Stimulated activated naive B cell treated with anti-CD40 and anti-IgM and Interleukin-4, amounts not matched to agents 10 μg/mL and 1 μg/mL and 100 μg/mL, for 72 hours (primary cell): ENCODE data around the gene HS6ST3.

Experiments used
- ATAC-seq, 2 donors: fragments of 150-1000 bp; cut with Tn5 transposase; replicated peaks; 2 replicates each; pipeline ENCODE4 v1.10.0; 2021; ENCODE audit warnings: moderate library complexity in 1 of 2
- DNase-seq: peaks from one replicate; pipeline ENCODE4 v3.0.0; 2021
- H3K27ac Mint-ChIP-seq: one replicate; pipeline ENCODE4 v1.8.0; 2022; ENCODE audit warnings: mild to moderate bottlenecking, mixed read lengths
- H3K27me3 Mint-ChIP-seq, 2 donors: one replicate each; pipeline ENCODE4 v1.8.0; 2022; ENCODE audit warnings: mixed read lengths in 2 of 2
- H3K36me3 Mint-ChIP-seq, 2 donors: one replicate each; pipeline ENCODE4 v1.8.0; 2022; ENCODE audit warnings: mixed read lengths in 2 of 2, mild to moderate bottlenecking in 1 of 2
- H3K4me1 Mint-ChIP-seq, 2 donors: one replicate each; pipeline ENCODE4 v1.8.0; 2022; ENCODE audit warnings: mixed read lengths in 2 of 2, mild to moderate bottlenecking in 1 of 2
- H3K4me3 Mint-ChIP-seq, 2 donors: one replicate each; pipeline ENCODE4 v1.8.0; 2022; ENCODE audit warnings: mild to moderate bottlenecking in 2 of 2, mixed read lengths in 2 of 2, moderate library complexity in 1 of 2
- H3K9me3 Mint-ChIP-seq, 2 donors: one replicate each; pipeline ENCODE4 v1.8.0; 2022; ENCODE audit warnings: mixed read lengths in 2 of 2, mild to moderate bottlenecking in 1 of 2

The HS6ST3 gene

DNA sequence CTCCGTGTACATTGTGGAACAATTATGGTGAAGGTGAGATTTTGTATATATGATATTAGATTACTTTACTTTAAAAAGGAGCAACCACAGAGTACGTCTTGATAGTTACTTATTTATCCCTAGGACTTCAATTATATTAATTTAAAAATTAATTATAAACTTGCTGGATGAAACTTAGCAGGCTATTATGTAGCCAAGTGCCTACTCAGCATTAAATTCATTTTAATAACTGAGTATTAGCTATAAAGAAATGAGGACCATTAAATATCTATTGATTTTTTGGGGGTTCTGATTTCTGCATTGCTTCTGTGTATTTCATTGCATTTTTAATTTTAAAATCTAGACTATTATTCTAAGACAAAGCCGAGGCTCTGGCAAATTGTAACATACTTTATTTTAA, 109.4 kb downstream of the HS6ST3 start:
- peaks cover 0 to 4% of the 10 kb centered on the region in 2 donors for H3K27me3 Mint-ChIP-seq
- ATAC-seq = no peak
- no peak for DNase-seq
- H3K27ac Mint-ChIP-seq = no peak overlapping the region
- no peaks in the 10 kb centered on the region for H3K4me1 Mint-ChIP-seq
- H3K36me3 Mint-ChIP-seq = no peaks in the 10 kb centered on the region
- peaks cover 0 to 8% of the 10 kb centered on the region in 2 donors for H3K9me3 Mint-ChIP-seq
- H3K4me3 Mint-ChIP-seq = no peak overlapping the region

DNA sequence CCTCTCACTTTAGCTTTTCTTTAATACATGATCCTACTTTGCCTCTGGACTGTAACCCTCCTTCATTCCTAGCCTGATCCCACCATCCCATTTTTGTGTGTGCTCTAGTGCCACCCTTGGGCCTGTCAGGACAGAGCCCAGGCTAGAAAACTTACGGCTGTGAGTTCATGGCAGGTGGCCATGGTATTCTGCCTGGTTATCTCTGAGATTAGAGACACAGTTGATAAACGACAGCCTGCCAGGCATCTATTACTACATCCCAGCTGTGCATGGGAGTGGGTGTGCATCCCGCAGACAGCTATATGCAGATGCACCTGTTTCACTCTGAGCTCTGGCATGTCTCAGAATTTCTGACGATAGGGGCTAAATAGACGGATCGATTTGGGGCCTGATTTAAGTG, 110.9 kb downstream of the HS6ST3 start:
- H3K4me3 Mint-ChIP-seq = no peak overlapping the region
- H3K36me3 Mint-ChIP-seq = no peaks in the 10 kb centered on the region
- no peak for DNase-seq
- no peaks in the 10 kb centered on the region for H3K4me1 Mint-ChIP-seq
- ATAC-seq = no peak
- H3K27ac Mint-ChIP-seq = no peak overlapping the region
- peaks cover 0 to 4% of the 10 kb centered on the region in 2 donors for H3K27me3 Mint-ChIP-seq
- peaks cover 2 to 8% of the 10 kb centered on the region in 2 donors for H3K9me3 Mint-ChIP-seq

DNA sequence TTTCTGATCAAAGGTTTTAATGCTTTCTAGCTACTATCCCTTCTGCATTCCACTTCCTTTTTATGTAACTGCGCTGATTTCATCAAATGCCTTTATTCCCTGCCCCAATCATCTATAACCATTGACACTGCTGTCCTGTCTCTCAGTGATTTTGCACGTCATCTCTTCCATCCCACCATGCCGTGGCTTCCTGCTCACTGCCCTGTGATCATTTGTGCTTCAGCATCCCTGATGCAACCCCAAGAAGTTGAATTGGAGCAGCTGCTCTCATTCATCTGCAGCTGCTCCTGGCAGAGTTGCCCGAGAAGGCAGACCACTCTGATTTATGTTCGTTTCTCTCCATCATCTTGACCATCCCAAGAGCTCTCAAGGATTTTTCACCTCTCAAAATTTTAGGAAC, 112.4 kb downstream of the HS6ST3 start:
- no peaks in the 10 kb centered on the region for H3K36me3 Mint-ChIP-seq
- no peak overlapping the region for H3K4me3 Mint-ChIP-seq
- no peak for ATAC-seq
- no peak overlapping the region for H3K27ac Mint-ChIP-seq
- no peaks in the 10 kb centered on the region for H3K4me1 Mint-ChIP-seq
- no peak for DNase-seq
- peaks cover 0 to 4% of the 10 kb centered on the region in 2 donors for H3K27me3 Mint-ChIP-seq
- peaks cover 5 to 8% of the 10 kb centered on the region in 2 donors for H3K9me3 Mint-ChIP-seq

DNA sequence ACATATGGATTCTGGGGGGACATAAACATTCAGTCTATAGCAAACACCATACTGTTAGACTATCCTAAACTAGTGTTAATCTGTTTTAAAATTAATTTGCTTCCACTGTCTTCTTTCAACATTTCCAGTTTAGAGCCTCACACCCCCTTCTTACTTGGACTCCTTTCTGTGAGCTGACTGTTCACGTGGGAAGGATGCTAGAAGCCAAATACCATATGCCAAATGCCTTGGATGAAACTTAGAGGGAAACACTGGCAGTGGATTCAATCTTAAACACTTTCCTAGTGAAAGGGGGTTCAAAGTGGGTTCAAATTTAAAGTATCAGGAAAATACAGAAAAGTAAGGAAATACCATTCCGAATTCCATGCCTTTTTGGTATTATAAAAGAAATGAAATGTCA, 113.6 kb downstream of the HS6ST3 start:
- H3K4me1 Mint-ChIP-seq = no peaks in the 10 kb centered on the region
- no peak overlapping the region for H3K27ac Mint-ChIP-seq
- DNase-seq (no peak), ATAC-seq (no peak)
- H3K27me3 Mint-ChIP-seq = peaks cover 0 to 4% of the 10 kb centered on the region in 2 donors
- no peaks in the 10 kb centered on the region for H3K36me3 Mint-ChIP-seq
- H3K9me3 Mint-ChIP-seq = peaks cover 8 to 9% of the 10 kb centered on the region in 2 donors
- no peak overlapping the region for H3K4me3 Mint-ChIP-seq

DNA sequence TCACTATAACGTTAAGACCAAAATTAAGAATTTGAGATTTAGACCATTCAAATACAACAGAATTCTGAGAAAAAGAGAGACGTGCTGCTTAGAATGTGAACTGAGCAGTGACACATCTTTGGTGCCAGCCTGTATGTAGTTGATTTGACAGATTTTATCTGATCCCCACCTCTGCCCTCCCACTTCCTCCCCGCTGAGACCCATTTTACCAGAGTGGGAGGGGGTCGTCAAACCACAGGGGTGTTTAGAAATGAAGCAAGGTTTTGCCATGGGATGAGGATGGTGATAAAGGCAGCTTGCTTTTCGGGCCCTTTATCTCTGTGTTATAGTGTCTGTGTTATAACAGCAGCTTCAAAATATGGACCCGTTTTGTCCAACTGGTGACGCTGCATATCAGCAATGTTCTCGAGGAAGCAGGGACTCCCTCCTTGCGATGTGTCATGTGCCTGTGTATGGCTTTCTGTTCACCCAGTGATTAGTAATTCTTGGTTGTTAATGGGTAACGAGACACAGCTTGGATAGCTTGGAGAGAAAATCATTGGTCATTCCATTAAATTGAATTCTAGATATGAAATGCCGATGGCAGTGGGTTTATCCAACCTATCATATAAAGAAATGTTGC, 125.0 kb downstream of the HS6ST3 start:
- no peaks in the 10 kb centered on the region for H3K4me1 Mint-ChIP-seq
- peaks cover 1 to 3% of the 10 kb centered on the region in 2 donors for H3K9me3 Mint-ChIP-seq
- no peaks in the 10 kb centered on the region for H3K27me3 Mint-ChIP-seq
- DNase-seq = no peak
- ATAC-seq = no peak
- H3K36me3 Mint-ChIP-seq = no peaks in the 10 kb centered on the region
- no peak overlapping the region for H3K4me3 Mint-ChIP-seq
- H3K27ac Mint-ChIP-seq = no peak overlapping the region

DNA sequence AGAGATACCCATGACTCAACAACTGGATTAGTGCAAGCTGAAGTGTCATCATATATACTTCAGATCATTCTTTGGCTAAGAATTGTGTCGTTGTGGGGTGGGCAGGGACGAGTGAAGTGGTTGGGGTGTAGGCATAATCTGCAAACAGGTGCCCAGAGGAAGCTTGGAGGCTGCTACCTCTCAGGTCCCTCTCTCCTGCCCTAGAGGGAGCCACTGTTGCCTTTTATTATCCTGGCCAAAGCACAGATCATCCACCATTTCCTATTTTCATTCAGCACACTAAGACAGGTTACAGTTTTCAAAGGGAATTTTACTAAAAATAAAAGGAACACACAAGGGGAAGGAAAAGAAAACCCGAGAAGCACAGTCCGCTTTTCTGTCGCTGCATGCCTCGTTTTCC, 126.6 kb downstream of the HS6ST3 start:
- ATAC-seq (no peak), DNase-seq (no peak)
- Mint-ChIP-seq H3K4me3 (no peak overlapping the region), H3K27ac (no peak overlapping the region), H3K36me3 (no peaks in the 10 kb centered on the region), H3K9me3 (peaks cover 0 to 3% of the 10 kb centered on the region in 2 donors), H3K4me1 (no peaks in the 10 kb centered on the region), H3K27me3 (no peaks in the 10 kb centered on the region)

DNA sequence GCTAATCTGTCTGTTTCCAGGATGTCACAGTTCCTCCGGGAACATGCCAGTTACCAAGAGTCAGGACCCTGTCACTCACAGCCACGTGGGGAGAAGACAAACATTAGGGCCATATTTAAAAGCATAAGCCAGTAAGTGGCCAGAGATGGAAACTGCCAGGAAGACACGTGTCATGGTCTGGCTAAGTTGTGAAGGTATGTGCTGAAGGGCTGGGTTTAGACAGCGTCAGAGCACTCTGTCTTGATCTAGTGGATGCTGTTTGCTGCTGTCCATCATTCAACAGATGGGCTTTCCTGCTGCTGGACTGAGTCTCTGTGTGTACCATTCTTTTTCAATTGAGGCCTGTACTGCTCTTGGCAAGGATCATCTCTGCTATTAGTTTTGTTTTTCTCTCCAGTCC, 128.6 kb downstream of the HS6ST3 start:
- no peak for DNase-seq
- ATAC-seq = peak in 1 of 2 donors; percentile 10
- no peak overlapping the region for H3K27ac Mint-ChIP-seq
- H3K4me1 Mint-ChIP-seq = no peaks in the 10 kb centered on the region
- no peak overlapping the region for H3K4me3 Mint-ChIP-seq
- H3K9me3 Mint-ChIP-seq = peaks cover 0 to under 1% of the 10 kb centered on the region in 2 donors
- no peaks in the 10 kb centered on the region for H3K27me3 Mint-ChIP-seq
- H3K36me3 Mint-ChIP-seq = no peaks in the 10 kb centered on the region

DNA sequence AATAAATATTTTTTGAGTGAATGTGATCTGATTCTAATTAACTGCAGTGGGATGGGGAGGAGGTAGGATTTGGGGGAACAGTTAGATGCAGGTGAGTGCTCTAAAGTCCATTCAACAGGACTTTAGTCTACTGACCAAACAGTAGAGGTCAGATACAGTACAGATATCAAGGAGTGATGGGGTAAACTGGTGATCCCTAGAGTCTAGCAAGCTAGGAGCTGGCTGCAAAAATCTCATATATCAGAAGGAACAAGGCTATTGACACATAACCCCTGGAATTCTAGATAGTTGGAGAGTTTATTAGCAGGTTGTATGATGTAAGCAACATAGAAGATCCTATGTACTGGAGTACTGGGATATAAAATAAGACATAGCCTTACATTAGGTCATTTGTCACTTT, 131.6 kb downstream of the HS6ST3 start:
- Mint-ChIP-seq H3K4me1 (no peaks in the 10 kb centered on the region), H3K36me3 (no peaks in the 10 kb centered on the region), H3K9me3 (peaks cover 0 to 1% of the 10 kb centered on the region in 2 donors), H3K27ac (no peak overlapping the region), H3K4me3 (no peak overlapping the region), H3K27me3 (no peaks in the 10 kb centered on the region)
- ATAC-seq (no peak), DNase-seq (no peak)

DNA sequence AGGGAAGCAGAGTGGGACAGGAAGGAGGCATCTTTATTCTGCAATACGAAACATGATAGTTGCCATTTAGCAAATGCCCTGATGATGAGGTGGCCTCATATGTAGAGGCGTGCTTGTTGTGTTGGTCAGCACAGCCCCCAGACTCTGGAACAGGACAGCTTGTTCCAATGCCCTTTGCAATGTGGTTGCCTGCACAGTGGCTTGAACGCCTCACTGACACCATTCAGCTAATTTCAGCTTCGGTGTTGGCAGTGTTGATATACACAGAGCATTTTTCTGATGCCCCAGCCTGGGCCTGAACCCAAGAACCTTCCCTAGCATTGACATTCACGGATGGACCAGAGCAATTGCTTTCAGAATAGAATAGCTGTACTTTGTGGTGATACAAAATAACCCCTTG, 133.3 kb downstream of the HS6ST3 start:
- ATAC-seq (no peak), DNase-seq (no peak)
- no peaks in the 10 kb centered on the region for H3K36me3 Mint-ChIP-seq
- H3K27me3 Mint-ChIP-seq = no peaks in the 10 kb centered on the region
- no peak overlapping the region for H3K27ac Mint-ChIP-seq
- no peaks in the 10 kb centered on the region for H3K4me1 Mint-ChIP-seq
- H3K9me3 Mint-ChIP-seq = peaks cover 0 to 1% of the 10 kb centered on the region in 2 donors
- no peak overlapping the region for H3K4me3 Mint-ChIP-seq

DNA sequence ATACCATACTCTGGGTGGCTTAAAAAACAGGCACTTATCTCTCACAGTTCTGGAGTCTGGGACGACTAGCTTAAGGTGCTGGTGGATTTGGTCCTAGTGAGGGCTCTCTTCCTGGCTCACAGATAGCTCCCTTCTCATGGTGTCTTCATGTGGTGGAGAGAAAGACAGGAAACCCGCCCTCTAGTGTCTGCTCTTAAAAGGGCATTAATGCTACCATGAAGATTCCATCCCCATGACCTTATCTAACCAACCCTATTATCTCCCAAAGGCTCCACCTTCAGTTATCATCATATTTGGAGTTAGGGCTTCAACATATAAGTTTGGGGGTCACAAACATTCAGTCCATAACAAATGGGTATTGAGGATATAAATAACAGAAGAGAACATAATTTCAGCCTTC, 139.4 kb downstream of the HS6ST3 start:
- H3K9me3 Mint-ChIP-seq = no peaks in the 10 kb centered on the region
- no peaks in the 10 kb centered on the region for H3K27me3 Mint-ChIP-seq
- no peak overlapping the region for H3K4me3 Mint-ChIP-seq
- DNase-seq (no peak), ATAC-seq (no peak)
- H3K36me3 Mint-ChIP-seq = no peaks in the 10 kb centered on the region
- no peaks in the 10 kb centered on the region for H3K4me1 Mint-ChIP-seq
- H3K27ac Mint-ChIP-seq = no peak overlapping the region

DNA sequence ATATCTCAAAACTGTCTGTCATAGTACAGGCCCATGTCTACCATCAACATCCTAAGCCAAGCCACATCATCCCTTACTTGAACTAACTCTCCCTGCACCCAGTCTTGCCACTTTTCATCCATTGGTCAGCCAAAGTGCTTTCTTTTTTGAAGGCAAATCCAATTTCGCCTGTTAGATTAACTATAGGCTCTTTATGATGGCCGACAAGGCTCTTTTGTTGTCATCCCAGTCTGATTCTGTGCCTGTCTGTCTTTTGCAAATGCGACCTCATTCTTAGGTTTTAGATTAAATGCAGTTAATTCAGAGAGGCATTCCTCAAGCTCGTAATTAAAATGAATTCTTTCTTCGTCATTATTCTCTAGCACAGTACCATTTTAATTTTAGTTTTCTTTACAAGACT, 148.3 kb downstream of the HS6ST3 start:
- Mint-ChIP-seq H3K9me3 (peaks cover 0 to 1% of the 10 kb centered on the region in 2 donors), H3K4me1 (no peaks in the 10 kb centered on the region), H3K4me3 (no peak overlapping the region), H3K36me3 (no peaks in the 10 kb centered on the region), H3K27me3 (no peaks in the 10 kb centered on the region), H3K27ac (no peak overlapping the region)
- no peak for DNase-seq
- ATAC-seq = no peak

DNA sequence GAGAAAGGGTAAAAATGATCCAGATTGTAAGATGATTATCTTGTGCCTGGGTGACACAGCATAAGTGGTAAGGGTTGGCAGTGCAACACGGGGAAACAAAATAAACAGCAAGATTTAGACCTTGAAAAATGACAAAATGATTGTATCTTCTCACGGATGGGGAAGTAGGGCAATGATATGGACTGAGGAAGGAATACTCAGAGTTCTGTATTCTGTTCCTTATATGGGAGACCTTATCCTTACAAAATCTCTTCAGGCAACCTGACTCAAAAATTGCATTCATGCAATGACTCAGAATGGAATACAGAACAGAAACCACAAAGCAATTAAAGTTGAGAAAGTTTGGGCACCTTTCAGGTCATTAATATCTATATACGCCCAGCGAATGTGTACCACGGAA, 149.0 kb downstream of the HS6ST3 start:
- H3K36me3 Mint-ChIP-seq = no peaks in the 10 kb centered on the region
- ATAC-seq (no peak), DNase-seq (no peak)
- H3K27ac Mint-ChIP-seq = no peak overlapping the region
- H3K4me1 Mint-ChIP-seq = no peaks in the 10 kb centered on the region
- H3K27me3 Mint-ChIP-seq = no peaks in the 10 kb centered on the region
- H3K9me3 Mint-ChIP-seq = peaks cover 0 to 1% of the 10 kb centered on the region in 2 donors
- no peak overlapping the region for H3K4me3 Mint-ChIP-seq

DNA sequence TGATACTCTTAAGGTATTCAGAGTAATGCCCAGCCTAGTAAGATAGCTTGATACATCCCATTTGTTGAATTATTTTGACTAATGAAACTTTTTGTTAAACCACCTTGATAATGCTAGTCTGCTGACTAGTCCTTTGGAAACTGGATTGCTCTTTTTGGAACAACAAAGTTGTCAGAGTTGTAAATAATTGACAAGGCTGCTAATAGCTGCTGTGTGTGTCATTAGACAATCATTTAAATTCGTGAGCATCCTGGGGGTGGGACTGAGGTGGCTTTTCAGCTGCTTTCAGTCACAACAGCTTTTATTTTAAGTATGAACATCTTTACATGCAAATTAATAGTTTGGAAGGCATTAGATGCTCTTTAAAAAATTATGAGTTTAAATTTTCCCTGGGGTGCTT, 153.5 kb downstream of the HS6ST3 start:
- Mint-ChIP-seq H3K4me3 (no peak overlapping the region), H3K9me3 (peaks cover 0 to 6% of the 10 kb centered on the region in 2 donors), H3K27me3 (no peaks in the 10 kb centered on the region), H3K36me3 (no peaks in the 10 kb centered on the region), H3K27ac (no peak overlapping the region), H3K4me1 (no peaks in the 10 kb centered on the region)
- ATAC-seq (no peak), DNase-seq (no peak)

DNA sequence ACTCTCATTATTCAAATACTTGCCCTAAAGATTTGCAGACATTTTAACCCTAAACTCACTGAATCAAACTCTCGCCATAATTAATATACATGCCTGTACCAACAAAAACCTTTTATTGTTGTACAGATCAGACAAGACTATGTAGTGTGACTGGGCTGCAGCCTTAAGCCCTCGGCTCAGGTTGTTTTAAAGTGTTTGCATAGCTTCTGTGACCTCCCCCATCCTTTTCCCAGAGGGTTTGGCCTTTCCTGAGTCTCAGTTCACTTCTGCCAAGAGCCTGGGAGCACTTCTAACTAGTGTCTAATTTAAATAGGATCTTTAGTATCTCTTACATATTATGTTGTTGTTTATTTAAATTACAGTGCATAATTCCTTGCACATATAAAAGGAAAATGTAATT, 158.2 kb downstream of the HS6ST3 start:
- Mint-ChIP-seq H3K27me3 (no peaks in the 10 kb centered on the region), H3K4me1 (no peaks in the 10 kb centered on the region), H3K27ac (no peak overlapping the region), H3K4me3 (no peak overlapping the region), H3K9me3 (peaks cover 0 to 11% of the 10 kb centered on the region in 2 donors), H3K36me3 (no peaks in the 10 kb centered on the region)
- ATAC-seq = no peak
- DNase-seq = no peak

DNA sequence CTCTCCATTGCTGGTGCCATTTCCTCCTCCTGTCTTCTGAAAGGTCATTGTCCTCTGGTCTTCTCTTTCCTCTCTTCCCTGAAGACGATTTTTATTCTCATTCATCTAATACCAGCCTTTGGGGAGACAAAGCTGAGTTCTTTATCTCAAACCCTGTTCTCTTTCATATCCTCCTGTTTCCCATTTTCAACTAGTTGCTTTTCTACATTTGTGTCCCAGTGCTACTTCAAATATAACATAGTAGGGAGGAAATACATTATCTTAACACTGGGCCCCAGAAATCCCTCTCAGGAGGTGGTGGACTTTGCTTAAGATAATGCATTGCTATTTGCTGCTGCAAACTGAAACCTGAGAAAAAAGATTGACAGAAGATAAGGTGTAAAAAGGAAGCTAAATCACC, 159.1 kb downstream of the HS6ST3 start:
- H3K36me3 Mint-ChIP-seq = no peaks in the 10 kb centered on the region
- H3K27me3 Mint-ChIP-seq = no peaks in the 10 kb centered on the region
- H3K4me1 Mint-ChIP-seq = no peaks in the 10 kb centered on the region
- H3K27ac Mint-ChIP-seq = no peak overlapping the region
- no peak for ATAC-seq
- H3K4me3 Mint-ChIP-seq = no peak overlapping the region
- no peak for DNase-seq
- H3K9me3 Mint-ChIP-seq = peaks cover 0 to 11% of the 10 kb centered on the region in 2 donors

DNA sequence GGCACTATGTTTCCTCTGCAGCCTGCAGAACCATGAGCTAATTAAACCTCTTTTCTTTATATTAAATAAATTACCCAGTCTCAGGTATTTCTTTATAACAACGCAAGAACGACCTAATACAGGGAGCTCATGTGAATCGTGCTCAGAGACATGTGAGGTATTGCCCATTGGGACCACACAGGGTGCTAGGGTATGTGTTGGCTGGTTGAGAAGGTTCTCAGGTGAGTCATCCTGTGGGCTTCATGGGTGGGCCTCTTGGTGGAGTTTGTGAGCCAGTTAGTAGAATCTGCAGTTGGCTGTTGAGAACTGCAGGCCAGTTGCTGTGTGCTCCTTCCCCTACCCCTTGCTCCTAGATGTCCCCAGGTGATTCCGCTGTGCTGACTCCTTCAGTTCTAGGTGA, 163.0 kb downstream of the HS6ST3 start:
- Mint-ChIP-seq H3K9me3 (peaks cover 0 to 6% of the 10 kb centered on the region in 2 donors), H3K4me3 (no peak overlapping the region), H3K36me3 (no peaks in the 10 kb centered on the region), H3K27ac (no peak overlapping the region), H3K4me1 (no peaks in the 10 kb centered on the region), H3K27me3 (no peaks in the 10 kb centered on the region)
- ATAC-seq = no peak
- no peak for DNase-seq
